HL-60 (cell line): Measurements from ENCODE around the gene NCOR1.

Experiments
- GABPA ChIP-seq: IDR thresholded peaks from 2 replicates; pipeline ENCODE4 v1.6.1; 2012; ENCODE audit warnings: low read depth
- SPI1 ChIP-seq: IDR thresholded peaks from 2 replicates; pipeline ENCODE4 v1.6.1; 2012; ENCODE audit warnings: low read depth, mild to moderate bottlenecking, borderline replicate concordance
- TF ChIP-seq, protein P1 (sequence below): IDR thresholded peaks from one replicate; pipeline ENCODE4 v1.5.1; 2011; ENCODE audit warnings: low read length, control low read depth, inconsistent platforms; ENCODE audit not compliant: insufficient read depth

DNA sequence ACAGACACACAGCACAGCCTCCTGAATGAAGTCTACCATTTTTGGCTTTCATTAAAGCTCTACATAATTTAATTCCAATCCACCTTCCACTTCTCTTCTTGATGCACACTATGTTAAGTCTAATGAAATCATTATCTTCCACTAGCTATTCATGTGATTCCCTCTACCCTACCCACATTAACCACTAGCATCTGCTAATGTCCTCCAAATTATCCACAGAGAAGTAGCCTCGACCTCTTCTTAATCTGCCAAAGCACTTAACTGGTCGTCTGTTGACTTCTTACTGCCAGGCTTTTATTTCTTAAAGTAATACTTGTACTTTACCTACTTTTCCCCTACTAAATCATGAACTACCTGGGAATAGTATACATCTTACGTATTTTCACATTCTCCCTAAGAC is 91.8 kb downstream of the NCOR1 start:
- TF ChIP-seq, protein P1, sequence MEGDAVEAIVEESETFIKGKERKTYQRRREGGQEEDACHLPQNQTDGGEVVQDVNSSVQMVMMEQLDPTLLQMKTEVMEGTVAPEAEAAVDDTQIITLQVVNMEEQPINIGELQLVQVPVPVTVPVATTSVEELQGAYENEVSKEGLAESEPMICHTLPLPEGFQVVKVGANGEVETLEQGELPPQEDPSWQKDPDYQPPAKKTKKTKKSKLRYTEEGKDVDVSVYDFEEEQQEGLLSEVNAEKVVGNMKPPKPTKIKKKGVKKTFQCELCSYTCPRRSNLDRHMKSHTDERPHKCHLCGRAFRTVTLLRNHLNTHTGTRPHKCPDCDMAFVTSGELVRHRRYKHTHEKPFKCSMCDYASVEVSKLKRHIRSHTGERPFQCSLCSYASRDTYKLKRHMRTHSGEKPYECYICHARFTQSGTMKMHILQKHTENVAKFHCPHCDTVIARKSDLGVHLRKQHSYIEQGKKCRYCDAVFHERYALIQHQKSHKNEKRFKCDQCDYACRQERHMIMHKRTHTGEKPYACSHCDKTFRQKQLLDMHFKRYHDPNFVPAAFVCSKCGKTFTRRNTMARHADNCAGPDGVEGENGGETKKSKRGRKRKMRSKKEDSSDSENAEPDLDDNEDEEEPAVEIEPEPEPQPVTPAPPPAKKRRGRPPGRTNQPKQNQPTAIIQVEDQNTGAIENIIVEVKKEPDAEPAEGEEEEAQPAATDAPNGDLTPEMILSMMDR = no peak
- TF ChIP-seq GABPA = no peak
- no peak for TF ChIP-seq SPI1
